ENCODE results near the gene JUNB. TPM values are rescaled to one million over a fixed set of nuclear protein-coding genes. Genes with fewer than 3 reads are reported as not detected.
"Not testable (repeated sequence)": the region's sequence is repeated elsewhere in the genome, so short reads cannot be mapped to it uniquely, and the experiment has no call there.

JUNB gene
- total RNA-seq, 1 donor from 2014 or later: 267 TPM

DNA sequence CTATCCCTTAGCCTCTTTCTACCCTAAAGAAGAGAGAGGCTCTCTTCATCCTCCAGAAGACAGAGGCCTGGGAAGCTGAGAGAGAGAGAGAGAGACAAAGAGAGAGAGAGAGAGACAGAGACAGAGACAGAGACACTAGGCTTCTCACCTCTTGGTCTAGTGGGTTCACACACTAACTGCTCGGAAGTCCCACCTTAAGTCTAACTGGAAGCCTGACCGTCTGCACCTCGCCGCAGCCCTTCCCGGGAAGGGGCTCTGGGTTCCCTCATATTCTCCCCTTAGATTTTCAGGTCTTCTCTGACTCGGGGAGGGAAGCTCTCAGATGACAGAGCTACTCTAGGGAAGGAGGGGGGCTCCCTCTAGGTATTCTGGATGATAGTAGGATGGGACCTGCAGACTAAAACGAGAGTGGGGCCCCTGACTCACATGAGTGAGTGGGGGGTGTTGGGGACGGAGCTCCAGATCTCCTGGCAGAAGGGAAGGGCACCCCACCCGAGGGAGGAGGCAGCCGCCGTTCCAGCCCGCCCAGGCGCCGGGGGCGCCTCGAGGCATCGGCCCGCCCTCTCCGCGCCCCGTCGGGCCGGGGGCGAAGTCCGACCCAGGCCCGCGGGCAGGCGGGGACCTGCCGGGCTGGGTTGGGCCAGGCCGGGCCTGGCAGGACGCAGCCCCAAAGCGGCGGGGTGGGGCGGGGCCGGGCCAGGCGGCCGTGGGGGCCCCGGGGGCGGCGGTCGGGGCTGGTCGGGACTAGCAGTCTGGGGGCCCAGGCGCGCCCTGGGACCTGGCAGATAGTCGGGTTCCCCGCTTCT is 2.0 kb upstream of the JUNB start:
- no peak for ATAC-seq

DNA sequence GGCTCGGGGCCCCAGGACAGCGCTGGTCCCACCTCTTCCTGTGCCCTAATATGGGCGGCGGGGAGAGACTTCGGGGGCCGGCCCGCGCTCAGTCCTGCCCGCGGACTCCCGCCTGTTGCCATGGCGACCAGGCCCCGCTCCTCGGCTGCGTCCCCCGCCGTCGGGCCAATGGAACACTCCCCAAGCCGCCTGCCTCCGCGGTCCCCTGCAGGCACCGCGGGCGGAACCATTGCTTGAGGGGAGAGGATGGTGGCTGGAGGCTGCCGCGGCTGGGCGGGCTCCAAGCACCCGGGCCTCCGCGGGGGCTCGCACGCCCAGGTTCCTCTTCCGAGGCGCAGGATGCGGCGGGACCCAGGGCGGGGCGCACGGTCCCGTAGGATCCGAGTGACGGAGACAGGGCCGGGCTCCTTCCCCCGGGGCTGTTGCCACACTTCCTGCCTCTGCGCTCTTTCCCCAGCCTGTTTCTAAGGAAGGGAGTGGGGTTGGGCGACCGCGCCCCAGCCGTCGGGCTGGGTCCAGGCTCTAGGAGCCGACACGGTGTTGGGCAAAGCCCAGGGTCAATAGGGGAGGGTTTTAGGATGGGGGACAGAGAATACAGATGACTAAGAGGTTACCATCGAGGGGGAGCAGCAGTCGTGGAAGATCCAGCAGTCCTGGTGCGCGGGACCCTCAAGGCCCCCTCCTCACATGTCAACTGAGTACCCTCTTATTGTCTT is 1.2 kb upstream of the JUNB start:
- peak; percentile 52 for ATAC-seq

DNA sequence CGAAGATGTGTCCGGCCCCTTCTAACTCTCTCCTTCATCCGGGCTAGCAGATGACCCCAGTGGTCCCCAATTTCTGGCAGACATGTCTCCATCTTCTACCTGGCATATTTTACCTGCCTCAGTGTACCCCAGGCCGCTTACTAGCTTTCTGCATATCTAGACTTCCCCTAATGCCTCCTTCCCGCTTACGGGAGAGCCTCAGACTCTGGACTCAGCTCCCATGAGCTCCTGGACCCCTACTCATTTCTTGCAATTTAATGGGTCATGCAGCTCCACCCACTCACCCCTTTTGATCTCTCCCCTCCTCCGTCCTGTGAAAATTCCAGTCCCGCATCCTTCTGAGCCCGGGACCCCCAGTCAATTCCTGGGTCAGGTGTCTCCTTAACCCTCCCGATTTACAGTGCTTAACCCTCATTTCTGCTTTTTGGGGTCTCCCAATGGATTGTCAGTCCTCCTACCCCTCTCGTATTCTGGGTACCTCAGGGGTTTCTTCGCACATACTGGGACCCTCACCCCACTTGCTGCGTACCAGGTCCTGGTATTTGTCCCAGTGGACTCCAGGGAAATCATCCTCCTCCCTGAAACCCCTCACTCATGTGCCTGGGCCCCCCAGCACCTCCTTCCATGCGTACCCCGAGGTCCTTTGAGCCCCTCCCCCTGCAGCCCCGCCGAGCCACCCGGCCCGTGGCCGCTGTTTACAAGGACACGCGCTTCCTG is 500 bp upstream of the JUNB start:
- ATAC-seq: no peak

DNA sequence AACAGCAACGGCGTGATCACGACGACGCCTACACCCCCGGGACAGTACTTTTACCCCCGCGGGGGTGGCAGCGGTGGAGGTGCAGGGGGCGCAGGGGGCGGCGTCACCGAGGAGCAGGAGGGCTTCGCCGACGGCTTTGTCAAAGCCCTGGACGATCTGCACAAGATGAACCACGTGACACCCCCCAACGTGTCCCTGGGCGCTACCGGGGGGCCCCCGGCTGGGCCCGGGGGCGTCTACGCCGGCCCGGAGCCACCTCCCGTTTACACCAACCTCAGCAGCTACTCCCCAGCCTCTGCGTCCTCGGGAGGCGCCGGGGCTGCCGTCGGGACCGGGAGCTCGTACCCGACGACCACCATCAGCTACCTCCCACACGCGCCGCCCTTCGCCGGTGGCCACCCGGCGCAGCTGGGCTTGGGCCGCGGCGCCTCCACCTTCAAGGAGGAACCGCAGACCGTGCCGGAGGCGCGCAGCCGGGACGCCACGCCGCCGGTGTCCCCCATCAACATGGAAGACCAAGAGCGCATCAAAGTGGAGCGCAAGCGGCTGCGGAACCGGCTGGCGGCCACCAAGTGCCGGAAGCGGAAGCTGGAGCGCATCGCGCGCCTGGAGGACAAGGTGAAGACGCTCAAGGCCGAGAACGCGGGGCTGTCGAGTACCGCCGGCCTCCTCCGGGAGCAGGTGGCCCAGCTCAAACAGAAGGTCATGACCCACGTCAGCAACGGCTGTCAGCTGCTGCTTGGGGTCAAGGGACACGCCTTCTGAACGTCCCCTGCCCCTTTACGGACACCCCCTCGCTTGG is 966 bp downstream of the JUNB start:
- ATAC-seq: no peak

DNA sequence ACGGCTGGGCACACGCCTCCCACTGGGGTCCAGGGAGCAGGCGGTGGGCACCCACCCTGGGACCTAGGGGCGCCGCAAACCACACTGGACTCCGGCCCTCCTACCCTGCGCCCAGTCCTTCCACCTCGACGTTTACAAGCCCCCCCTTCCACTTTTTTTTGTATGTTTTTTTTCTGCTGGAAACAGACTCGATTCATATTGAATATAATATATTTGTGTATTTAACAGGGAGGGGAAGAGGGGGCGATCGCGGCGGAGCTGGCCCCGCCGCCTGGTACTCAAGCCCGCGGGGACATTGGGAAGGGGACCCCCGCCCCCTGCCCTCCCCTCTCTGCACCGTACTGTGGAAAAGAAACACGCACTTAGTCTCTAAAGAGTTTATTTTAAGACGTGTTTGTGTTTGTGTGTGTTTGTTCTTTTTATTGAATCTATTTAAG is 1.6 kb downstream of the JUNB start:
- ATAC-seq: no peak

DNA sequence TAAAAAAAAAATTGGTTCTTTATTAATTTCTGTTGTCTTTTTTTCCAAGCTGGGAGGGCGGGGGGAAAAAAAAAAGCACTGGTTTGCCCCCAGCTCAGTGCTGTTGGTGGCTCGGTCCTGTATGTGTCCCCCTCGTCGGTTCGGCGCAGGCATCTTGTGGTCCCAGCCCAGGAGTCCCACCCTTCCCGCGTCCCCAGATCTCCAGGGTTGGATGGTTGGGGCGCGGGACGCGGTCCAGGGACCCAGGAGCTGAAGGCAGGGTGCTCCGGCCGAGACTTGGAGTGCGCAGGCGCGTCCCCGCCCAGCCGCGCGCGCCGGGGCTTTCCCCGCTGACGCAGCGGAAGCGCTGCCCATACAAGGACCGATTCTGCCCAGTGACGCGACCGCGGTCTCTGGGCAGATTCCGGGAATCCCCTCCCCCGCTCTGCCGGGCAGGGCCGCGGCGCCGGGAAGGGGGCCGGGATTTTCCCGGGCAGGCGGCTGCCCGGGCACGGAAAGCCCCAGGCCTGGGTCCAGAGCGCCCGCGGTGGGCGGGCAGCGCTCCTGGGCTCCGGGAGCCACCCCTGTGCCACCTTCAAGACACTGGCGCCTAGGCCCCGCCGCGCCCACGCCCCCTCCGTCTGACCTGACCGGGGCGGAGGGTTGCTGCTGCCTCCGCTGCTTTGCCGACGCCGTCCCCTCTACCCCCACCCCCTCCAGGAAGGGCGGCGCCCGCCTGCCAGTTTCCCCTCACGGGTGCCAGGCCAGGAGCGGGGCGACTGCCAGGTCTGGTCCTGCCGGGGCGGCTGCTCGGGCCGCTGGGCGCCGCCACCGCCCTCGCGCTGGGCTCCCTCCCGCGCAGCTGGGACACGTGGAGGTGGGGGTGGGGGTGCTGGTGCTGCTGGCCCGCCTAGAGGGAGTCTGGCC is 2.3 kb downstream of the JUNB start:
- peak; percentile 45 for ATAC-seq

DNA sequence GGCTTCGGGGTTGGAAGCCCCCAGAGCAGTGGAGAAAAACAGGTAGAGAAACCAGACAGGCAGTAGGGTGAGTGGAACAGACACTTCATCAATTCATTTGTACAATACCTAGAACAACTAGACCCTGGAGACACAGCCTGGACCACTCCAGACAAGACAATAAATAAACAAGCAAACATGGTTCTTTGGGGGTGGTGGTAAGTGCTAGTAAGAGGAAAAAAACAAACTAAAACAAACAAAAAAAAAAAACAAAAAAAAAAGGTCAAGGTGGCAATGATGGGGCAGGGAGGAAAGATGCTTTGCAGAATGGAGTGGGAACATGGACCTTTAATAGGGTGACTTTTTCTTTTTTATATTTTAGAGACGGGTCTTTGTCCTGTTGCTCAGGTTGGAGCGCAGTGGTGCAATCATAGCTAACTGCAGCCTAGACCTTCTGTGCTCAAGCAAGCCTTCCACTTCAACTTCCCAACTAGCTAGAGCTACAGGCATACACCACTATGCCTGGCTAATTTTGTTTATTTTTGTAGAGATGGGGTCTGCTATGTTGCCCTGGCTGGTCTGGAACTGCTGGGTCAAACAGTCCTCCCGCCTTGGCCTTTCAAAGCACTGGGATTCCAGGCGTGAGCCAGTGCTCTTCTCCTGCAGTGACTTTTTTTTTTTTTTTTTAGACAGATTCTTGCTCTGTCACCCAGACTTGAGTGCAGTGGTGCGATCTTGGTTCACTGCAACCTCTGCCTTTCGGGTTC is 3.1 kb downstream of the JUNB start:
- no peak for ATAC-seq

DNA sequence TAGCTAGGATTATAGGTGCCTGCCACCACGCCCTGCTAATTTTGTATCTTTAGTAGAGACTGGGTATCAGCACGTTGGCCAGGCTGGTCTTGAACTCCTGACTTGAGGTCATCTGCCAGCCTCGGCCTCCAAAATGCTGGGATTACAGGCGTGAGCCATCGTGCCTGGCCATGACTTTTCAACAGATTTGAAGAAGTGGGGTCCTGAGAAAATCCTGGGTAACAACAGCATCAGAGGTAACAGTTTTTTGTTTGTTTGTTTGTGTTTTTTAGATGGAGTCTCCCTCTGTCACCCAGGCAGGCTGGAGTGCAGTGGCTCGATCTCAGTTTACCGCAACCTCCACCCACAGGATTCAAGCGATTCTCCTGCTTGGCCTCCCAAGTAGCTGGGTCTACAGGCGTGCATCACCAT is 3.7 kb downstream of the JUNB start:
- no peak for ATAC-seq

DNA sequence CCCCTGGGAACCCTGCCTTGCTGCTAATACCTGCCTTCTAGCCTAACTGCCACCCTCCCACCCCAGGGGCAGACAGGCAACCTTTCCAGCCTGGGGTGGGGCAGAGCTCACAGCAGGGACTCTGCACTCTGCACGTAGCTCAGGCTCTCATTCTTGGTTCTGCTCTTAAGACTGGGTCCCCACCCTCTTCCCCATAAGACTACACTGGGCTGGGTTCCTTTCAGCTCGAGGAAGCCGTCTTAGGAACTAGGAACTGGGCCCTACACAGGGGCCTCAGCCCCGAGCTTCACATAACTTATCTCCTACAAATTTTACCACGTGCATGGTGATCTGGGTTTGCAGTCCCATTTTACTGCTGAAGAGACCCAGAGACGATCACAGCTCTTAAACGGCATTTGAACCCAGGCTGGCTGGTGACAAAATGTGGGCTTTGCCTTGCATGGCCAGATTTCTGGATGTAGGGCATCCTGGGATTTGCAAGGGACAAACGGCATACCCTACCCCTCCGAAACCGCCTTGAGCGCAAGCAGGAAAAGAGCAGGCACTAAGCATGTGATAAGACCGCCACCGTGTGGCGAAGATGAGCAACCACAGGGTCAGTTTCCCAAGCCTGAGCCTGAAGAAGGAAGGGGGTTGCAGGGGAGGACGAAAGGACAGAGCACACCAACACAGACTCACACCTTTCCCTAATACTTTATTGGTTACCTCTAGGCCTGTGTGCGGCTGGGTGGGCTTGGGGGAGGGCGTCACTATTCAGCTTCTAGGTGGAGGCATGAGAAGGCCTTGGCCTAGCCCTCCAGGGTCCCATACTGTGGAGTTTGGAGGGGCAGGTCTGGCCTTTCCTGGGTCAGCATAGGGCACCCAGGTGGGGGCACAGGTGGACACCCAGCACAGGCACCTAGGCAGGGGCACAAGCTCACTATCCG is 5.1 kb downstream of the JUNB start:
- peak; percentile 22 for ATAC-seq

DNA sequence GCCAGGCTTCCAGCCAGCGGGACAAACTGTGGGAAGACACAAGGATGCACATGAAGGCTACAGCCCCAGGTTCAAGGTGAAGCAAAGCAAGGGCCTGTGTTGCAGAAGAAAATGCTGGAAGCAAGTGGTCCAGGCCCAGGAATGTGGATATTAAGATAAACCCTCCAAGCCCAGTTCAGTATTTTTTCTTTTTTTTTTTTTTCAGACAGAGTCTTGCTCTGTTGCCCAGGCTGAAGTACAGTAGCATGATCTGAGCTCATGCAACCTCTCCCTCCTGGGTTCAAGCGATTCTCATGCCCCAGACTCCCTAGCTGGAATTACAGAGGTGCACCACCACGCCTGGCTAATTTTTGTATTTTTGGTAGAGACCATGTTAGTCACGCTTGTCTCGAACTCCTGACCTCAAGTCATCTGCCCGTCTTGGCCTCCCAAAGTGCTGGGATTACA is 5.9 kb downstream of the JUNB start:
- ATAC-seq: no peak

DNA sequence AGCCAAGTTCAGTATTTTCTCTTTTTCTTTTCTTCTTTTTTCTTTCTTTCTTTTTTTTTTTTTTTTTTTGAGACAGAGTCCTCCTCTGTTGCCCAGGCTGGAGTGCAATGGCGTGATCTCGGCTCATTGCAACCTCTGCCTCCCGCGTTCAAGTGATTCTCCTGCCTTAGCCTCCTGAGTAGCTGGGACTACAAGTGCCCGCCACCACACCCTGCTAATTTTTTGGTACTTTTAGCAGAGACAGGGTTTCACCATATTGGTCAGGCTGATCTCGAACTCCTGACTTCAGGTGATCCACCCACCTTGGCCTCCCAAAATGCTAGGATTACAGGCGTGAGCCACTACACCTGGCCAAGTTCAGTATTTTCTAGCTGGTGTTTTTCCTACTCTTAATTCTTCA is 6.3 kb downstream of the JUNB start:
- not testable (repeated sequence) for ATAC-seq

DNA sequence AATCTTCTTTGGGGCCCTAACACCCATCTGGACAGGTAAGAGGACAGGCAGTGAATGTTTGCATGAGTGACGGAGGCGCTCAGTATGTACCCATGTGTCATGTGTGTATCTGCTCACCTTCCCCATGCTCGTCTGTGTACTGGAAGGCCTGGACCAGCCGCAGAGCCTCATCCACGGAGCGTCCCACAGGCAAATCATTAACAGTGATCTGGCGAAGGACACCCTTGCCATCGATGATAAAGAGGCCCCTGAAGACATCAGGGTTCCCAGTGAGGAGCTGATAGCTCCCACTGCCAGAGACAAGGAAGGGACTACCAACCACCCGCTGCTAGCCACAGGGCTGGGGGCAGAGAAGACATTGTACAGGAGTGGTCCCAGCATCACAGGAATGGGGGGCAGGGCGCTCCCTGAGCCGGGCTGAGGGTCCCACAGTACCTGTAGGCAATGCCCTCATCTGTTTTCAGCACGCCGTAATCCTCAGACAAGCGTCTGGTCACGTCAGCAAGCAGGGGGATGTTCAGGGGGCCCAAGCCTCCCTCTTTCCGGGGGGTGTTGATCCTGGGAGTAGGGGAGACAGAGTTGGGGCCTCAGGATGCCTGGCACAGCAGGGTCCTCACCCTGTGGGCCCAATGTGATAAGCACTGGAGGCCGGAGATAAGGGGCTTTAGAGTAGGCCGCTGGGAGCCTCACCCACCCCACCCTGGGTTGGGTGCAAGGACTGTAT is 8.6 kb downstream of the JUNB start:
- ATAC-seq: no peak

DNA sequence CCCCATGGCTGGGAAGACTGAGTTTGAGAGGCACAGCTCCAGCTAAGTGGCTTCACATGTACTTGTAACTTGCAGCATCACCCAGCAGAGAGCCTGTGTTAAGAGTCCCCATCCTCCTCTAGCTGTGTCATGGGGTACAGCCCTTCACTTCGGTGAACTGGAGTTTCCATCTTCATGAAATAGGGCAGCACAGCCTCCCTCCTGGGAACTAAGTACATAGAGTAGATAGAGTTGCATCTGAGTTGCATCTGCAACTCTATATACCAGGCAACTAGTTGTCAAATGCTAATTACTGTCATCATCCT is 9.1 kb downstream of the JUNB start:
- ATAC-seq: no peak

DNA sequence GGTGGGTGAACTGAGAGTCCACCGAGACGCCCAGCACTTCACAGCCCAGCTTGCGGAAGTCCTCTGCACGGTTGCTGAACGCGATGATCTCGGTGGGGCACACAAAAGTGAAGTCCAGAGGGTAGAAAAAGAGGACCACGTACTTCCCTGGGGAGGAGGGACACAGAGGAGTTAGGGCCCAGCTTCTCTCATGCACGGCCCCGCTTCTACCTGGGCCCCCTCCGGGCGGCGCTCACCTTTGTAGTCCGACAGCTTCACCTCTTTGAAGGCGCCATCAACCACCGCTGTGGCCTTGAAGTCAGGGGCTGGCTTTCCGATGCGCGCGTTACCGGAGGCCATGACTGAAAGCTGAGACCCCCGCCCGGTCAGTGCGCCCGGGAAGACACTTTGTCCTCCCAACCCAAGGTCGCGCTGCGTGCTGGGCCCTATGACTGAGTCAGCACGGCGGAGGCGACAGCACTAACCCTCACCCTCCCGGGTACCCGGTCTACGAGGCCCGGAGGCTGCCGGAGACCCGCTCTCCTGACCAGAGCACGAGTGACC is 9.7 kb downstream of the JUNB start:
- peak; percentile 10 for ATAC-seq

DNA sequence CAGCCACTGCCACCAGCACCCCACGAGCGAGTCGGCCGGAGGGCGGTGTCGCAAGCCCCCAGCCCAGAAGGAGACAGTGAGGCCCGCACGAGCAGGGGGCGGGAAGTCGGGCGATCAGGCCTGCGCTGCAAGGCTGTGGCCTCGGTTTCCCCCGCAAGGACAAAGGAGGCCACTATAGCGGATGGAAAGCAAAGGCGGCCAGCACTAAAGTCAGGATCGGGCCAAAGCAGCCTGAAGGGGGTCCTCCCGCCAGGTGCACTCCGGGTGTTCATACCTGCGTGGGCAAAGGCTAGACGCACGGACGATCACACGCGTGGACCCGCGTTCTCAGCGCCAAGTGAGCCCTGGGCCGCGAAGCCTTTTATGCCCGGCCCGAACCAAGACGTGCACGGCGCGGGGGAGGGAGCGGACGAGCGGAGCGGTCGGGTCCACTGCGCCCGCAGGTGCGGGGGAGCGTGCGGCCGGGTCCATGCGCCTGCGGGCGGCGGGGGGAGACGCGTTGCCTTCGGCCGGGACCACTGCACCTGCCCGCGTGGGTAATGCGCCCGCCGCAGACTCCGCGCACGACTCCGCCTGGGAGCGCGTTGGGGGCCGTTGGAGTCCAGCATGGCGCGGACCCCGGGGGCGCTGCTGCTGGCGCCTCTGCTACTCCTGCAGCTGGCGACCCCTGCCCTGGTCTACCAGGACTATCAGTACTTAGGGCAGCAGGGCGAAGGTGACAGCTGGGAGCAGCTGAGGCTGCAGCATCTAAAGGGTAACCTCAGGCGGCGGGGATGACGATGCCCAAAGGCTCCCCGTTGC is 10.4 kb downstream of the JUNB start, which contains the start of the genes PRDX2 and THSD8:
TSS of gene PRDX2 (minus strand) at position 335 of the 801 bp plus-strand sequence. CDS start 539 bp downstream, outside the sequence.
TSS of gene THSD8 (plus strand) at position 604 of the 801 bp plus-strand sequence. CDS start at position 607, 3 bp downstream.
- peak; percentile 73 for ATAC-seq

DNA sequence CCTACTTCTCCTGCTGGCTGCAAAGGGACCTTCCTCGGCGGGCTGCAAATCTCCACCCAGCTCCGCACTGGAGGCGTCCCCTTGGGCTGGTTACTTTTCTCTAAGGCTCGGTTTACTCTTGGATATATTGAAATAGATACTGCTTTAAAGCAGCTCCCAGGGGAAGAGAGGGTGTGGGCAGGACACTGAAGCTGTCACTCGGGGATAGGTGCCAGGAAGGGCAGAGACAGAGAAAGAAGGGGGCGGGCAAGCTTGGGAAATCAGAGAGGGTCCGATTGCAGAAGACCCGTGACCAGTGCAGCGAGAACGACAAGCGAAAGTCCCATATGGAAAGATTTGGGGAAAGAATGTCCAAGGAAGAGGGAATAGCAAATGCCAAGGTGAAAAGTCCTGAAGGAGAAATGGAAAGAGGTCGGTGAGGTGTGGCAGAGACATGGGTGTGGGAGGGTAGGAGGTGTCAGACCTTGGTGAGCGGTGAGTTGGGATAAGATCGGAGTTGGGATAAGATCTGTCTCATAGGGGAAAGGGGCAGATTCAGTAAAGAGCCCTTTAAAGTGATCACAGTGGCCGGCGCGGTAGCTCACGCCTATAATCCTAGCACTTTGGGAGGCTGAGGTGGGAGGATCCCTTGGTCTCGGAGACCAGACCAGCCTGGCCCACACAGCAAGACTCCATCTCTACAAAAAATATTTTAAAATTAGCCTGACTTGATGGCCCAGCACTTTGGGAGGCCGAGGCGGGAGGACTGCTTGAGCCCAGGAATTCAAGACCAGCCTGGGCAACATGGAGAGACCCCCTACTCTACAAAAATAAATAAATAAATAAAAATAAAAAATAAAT is 11.2 kb downstream of the JUNB start:
- ATAC-seq: no peak
